ENCODE measurements around the gene ZFY. TPM values are rescaled to one million over a fixed set of nuclear protein-coding genes. Genes with fewer than 3 reads are reported as not detected.

The ZFY gene
- total and polyA plus RNA-seq, 8 donors = 2.9 to 14.8 (median 4.0) TPM; not detected in 3

- no peak for DNase-seq
- H3K4me1 ChIP-seq = peaks cover 0 to 24% (median 0%) of the 10 kb centered on the region in 4 donors
- TF ChIP-seq POLR2A (IDR thresholded peaks at IDR 0.05) (no peak), CTCF (IDR thresholded peaks at IDR 0.05) (no peak), EP300 (IDR thresholded peaks at IDR 0.05) (no peak)
- intact Hi-C loops (cut with DNase I; ENCODE audit: low total_unique reads) = no loop called here
- no peak overlapping the region for H3K4me3 ChIP-seq
- no peak overlapping the region for H3K27ac ChIP-seq
- H3K36me3 ChIP-seq = peaks cover 0 to 6% (median 0%) of the 10 kb centered on the region in 4 donors
- H3K9me3 ChIP-seq = no peaks in the 10 kb centered on the region
- H3K27me3 ChIP-seq = no peaks in the 10 kb centered on the region
These were observed 72.8 kb downstream of the ZFY start for GRCh38 chrY:3007967-3008366.

GRCh38 chrY:3012226-3012625, 77.0 kb downstream of the ZFY start:
- Histone ChIP-seq H3K27ac (no peak overlapping the region), H3K27me3 (no peaks in the 10 kb centered on the region), H3K36me3 (peaks cover 0 to 6% (median 0%) of the 10 kb centered on the region in 4 donors), H3K4me3 (no peak overlapping the region), H3K9me3 (no peaks in the 10 kb centered on the region), H3K4me1 (no peaks in the 10 kb centered on the region)
- WGBS, 5 donors = 51 to 61% (median 59%) methylated on average over 4 of the region's 4 CpGs; no CpG with 5 or more reads in 2 of the 5 donors
- DNase-seq = no peak
- intact Hi-C loops (cut with DNase I; ENCODE audit: low total_unique reads) = no loop called here
- TF ChIP-seq POLR2AphosphoS5 (IDR thresholded peaks at IDR 0.05) = no peak
- TF ChIP-seq POLR2A (IDR thresholded peaks at IDR 0.05) = no peak
- TF ChIP-seq CTCF (IDR thresholded peaks at IDR 0.05) = no peak
- no peak for TF ChIP-seq EP300 (IDR thresholded peaks at IDR 0.05)

- Histone ChIP-seq H3K27me3 (no peaks in the 10 kb centered on the region), H3K9me3 (no peaks in the 10 kb centered on the region), H3K27ac (no peak overlapping the region), H3K4me3 (no peak overlapping the region), H3K4me1 (peaks cover 0 to 4% (median 0%) of the 10 kb centered on the region in 4 donors), H3K36me3 (no peaks in the 10 kb centered on the region)
- intact Hi-C loops (cut with DNase I; ENCODE audit: low total_unique reads) = no loop called here
- 71 to 100% (median 88%) methylated on average over 1 of the region's 1 CpG; no CpG with 5 or more reads in 2 of the 5 donors for WGBS, 5 donors
- TF ChIP-seq CTCF (IDR thresholded peaks at IDR 0.05) (no peak), EP300 (IDR thresholded peaks at IDR 0.05) (no peak)
- DNase-seq = no peak
These were observed 81.4 kb downstream of the ZFY start for GRCh38 chrY:3016594-3016993.

- Histone ChIP-seq H3K4me3 (no peak overlapping the region), H3K36me3 (no peaks in the 10 kb centered on the region), H3K4me1 (peaks cover 0 to 5% (median 0%) of the 10 kb centered on the region in 4 donors), H3K27ac (no peak overlapping the region), H3K9me3 (no peaks in the 10 kb centered on the region), H3K27me3 (no peaks in the 10 kb centered on the region)
- 63 to 93% (median 68%) methylated on average over 1 of the region's 1 CpG; no CpG with 5 or more reads in 2 of the 5 donors for WGBS, 5 donors
- no peak for DNase-seq
- intact Hi-C loops (cut with DNase I; ENCODE audit: low total_unique reads) = no loop called here
- no peak for TF ChIP-seq EP300 (IDR thresholded peaks at IDR 0.05)
These were observed 83.4 kb downstream of the ZFY start for GRCh38 chrY:3018546-3018945.

GRCh38 chrY:3019584-3019983, 84.4 kb downstream of the ZFY start:
- DNase-seq = no peak
- Histone ChIP-seq H3K27me3 (no peaks in the 10 kb centered on the region), H3K9me3 (no peaks in the 10 kb centered on the region), H3K4me1 (peaks cover 0 to 5% (median 0%) of the 10 kb centered on the region in 4 donors), H3K36me3 (no peaks in the 10 kb centered on the region), H3K27ac (no peak overlapping the region), H3K4me3 (no peak overlapping the region)
- 92 to 94% (median 94%) methylated on average over 11 of the region's 11 CpGs; no CpG with 5 or more reads in 2 of the 5 donors for WGBS, 5 donors
- TF ChIP-seq POLR2A (IDR thresholded peaks at IDR 0.05) (no peak), POLR2AphosphoS5 (IDR thresholded peaks at IDR 0.05) (no peak), CTCF (IDR thresholded peaks at IDR 0.05) (no peak), EP300 (IDR thresholded peaks at IDR 0.05) (no peak)
- intact Hi-C loops (cut with DNase I; ENCODE audit: low total_unique reads) = no loop called here

Measured in stomach (tissue), 9 donors.